ENCODE measurements around the gene MORC2.
A peak's percentile ranks its signal among the peaks of the same experiment; 100 is the strongest.

MORC2 gene

DNA sequence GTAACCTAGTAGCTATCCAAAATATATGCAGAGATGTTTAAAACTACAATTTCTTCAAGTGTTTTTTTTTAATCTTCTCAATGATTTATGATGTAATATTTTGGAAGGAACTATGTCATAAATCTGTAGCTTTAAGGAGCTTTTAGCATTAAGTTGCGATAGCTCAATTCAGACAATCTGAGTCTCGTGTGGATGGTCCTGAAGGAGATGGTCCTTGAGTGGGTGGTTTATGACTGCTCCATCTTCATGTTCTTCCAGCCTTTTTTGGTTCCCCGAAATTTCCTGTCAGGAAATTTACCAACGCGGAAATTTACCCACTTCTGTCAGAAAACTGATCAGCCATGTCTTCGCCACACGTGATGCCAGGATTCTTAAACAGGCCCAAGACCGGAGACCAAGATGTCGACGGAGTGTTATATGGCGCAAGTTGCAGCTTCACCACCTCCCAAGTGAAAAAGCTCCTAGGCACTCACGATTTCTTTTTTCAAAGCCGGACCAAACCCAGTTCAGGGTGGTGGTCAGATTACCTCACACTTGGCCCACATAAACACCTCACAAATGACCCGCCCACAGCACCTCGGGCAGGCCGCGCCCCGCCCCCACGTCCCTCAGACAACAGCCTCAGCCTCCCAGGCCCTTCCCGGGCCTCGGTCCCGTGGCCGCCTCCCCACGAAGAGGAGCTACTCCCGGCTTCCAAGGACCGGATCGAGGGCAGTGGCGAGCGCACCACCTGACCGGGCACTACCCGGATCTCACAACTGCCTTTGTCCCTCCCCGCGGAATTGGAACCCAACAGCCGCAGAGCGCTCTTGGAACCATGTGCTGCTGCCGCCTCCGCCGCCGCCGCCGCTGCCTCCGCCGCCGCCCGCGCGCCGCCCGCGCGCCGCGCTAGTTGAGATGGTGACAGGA is at the start of gene MORC2:
Gene MORC2, minus strand, starts transcription at position 760 of the 909 bp plus-strand sequence. CDS start 885 bp downstream, outside the sequence.
- DNase-seq (ENCODE audit: low read depth) = no peak

DNA sequence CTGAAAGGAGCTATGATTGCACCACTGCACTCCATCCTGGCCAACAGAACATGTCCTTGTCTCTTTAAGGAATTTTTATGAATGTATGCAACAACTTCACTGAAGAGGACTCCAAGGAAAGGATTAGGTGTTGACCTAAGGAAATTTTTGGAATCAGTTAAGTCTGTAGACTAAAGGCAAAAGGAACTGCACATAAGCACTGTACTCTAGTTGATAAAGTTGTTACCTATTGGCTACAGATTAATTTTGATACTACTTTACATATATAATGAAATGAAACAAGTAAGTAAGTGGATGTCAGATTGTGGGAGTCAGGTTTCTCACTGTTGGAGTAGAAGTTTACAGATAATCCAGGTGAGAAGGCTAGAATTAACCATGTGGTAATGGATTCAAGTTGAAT is 37.0 kb upstream of the MORC2 start:
- no peak for DNase-seq (ENCODE audit: low read depth)

DNA sequence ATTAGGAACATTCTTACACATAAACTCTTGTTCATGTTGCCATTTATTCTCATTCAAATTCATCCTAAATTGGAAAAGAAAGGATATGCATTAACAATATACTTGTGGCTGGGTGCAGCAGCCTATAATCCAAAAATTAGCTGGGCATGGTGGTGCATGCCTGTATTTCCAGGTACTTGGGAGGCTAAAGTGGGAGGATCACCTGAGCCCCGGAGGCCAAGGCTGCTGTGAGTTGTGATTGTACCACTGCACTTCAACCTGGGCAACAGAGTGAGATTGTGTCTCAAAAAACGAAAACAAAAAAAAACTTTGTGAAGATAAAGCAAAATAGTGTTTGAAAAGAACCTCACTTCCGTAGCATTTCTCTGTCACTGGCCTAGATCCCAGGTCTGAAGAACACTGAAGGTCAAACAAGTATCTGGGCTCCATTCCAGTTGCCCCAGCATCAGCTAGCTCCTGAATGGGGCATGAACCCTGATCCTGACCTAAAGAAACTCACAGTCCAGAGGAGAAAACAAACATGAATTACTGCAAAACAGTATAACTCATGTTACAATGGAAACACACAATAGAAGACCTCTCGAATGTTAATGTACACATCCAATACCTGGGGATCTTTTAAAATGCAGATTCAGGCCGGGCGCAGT is 32.7 kb upstream of the MORC2 start:
- DNase-seq (ENCODE audit: low read depth) = no peak

DNA sequence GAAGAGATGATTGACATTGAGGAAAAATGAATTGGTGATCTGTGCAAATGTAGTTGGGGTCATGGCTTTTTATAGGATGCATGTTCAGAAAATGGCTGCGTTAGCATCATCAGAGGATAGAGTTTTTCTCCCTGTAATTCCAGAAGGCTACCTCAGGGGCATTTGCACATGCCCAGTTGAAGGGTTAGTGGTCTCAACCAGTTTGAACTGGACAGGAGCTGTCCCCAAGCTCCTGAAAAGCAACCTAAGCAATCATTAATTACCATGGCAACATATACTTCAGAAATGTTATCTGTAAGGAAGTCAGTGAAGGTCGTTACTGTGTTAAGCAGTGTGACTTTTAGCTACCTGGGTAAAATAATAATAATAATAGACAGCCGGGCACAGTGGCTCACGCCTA is 29.8 kb upstream of the MORC2 start:
- DNase-seq (ENCODE audit: low read depth) = no peak

DNA sequence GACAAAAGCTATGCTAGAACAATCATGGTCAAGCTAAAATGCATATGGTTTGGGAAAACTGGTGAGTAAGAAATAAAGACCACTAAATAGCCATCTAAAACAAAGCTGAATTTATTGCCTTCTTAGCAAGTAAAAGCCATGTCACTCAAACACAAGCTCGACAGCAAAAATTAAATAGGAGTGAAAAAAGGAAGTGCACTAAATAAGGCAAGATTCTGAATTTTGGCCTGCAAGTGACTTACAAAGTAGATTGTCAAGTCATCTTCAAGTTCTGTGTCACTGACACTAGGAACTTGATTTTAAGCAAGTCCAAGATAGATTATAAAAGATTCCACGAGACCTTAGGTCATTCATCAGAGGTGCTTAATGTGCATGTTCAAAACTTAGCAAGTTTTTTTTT is 27.9 kb upstream of the MORC2 start:
- no peak for DNase-seq (ENCODE audit: low read depth)

DNA sequence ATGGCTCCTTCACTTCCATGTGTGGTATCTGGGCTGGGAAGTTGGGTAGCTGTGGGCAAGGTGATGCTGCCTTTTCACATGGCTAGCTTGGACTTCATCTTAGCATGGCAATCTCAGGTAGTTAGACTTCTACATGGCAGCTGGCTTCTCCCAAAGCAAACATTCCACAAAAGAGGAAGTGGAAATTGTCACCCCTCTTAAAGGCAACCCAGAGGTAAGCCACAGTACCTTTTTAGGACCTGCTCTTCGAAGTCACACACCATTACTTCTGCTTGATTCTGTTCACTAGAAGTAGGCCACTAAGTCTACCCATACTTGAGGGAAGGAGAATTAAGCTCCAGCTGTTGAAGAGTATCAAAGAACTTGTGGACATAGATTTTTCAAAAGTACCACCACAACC is 26.4 kb upstream of the MORC2 start:
- no peak for DNase-seq (ENCODE audit: low read depth)

DNA sequence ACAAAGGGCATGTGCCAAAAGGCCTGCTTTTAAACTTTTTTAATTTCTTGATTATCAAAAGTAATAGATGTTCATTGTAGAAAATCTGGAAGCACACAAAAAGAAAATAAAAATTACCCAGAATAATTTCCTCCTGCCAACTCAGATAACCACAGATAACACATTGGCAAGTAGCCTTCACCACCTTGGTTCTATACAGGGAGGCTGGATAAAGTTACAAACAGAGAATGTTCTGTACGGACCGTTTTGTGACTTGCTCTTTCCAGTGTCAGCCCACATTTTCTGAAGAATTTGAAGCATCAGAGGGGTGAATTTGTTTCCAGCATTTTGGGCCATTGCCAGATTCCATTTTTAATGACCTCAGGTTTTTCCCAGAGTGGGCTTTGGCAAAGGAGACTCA is 24.0 kb upstream of the MORC2 start:
- DNase-seq (ENCODE audit: low read depth) = no peak

DNA sequence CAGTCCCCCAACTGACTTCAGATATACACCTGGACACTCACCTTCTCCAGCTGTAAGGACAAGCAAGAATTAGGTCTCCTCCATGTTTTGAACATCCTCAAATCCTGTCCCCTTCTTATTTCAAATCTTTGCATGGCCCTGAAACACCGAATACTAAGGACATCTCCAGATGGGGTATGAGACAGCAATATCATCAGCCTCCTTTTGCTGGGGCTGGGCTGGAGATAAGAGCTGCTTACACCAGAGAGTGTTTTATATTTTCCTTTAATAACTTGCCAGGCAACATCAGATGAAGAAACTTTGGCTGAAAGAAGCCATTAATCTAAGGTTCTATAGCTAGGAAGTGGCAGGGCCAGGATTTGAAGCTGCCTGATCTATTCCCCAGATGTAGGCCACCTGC is 22.1 kb upstream of the MORC2 start:
- DNase-seq (ENCODE audit: low read depth) = no peak

DNA sequence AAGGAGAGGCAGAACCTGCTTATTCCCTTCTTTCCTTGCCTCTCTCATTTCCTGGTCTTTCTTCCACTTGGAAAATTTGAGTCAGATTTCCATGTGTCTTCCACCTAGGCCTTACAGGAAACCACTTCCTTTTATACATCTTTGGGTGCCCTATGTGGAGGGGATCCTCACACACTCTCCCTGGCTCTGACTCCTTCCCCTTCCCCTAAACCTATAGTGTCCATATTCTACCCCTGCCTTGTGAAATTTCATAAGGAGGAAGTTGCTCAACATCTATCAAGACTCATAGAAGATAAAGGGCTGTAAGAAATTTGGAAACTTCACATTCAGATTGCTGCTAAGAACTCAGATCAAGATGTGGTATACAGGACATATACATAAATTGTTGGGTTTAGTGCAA is 20.9 kb upstream of the MORC2 start:
- no peak for DNase-seq (ENCODE audit: low read depth)

DNA sequence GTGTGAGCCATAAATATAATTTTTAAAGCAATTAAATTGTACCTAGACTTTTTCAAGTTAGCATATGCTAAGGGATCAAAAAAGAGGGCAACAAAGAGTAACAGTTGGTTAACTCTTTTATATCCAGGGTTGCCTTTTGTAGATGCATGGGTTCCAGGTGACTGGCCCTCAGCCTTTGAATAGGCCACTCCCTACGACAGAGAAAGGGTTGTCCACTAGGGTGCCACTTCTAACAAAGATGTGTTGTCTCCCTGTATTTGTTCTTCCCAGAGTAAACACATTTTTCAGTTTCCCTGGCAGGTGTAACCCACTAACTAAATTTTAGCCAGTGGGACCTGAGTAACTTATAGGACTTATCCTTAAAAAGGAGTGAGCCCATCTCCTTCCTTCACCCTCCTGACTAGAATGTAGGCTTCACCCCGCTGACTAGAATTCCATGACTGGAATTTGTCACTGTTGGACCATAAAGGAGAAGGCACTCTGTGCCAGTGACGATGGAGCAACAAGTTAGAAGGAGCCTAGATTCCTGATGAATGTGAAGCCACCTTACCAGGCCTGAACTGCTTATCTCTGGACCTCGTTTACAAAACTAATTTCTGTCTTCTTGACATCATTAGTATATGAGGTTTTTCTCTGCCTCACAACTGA is 17.1 kb upstream of the MORC2 start:
- DNase-seq (ENCODE audit: low read depth) = no peak

DNA sequence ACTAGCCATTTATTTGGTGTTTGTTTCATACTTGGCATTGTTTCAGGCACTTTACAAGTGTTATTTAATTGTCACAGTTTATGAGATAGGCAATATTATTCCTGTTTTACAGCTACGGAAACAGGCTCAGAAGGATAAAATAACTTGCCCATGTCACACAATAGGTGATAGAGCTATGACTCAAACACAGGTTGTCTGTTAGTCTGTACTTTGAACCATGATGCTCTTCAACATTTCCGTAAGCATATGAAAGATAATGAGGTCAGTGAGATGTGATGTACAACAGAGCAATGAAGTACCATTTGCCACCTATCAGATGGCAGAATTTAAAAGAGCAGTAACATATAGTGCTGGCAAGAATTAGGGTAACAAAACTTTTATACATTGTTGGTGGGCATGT is 15.7 kb upstream of the MORC2 start:
- DNase-seq (ENCODE audit: low read depth) = no peak

DNA sequence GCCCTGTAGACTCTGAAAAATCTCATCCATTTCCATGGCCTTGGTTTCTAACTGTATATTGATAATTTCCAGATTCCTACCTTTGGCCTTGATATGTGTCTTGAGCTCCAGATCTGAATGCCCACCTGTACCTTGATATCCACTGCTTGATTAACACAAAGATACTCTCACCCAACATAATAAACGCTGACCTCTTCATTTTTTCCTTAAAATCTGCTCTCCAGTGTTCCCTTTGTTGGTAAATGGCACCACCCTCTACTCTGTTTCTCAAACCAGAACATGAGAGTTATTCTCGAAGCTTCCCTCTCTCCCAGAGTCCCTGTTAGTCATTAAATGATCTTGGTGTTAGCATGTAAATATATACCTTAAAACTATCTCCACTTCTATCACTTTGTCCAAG is 13.9 kb upstream of the MORC2 start:
- no peak for DNase-seq (ENCODE audit: low read depth)

DNA sequence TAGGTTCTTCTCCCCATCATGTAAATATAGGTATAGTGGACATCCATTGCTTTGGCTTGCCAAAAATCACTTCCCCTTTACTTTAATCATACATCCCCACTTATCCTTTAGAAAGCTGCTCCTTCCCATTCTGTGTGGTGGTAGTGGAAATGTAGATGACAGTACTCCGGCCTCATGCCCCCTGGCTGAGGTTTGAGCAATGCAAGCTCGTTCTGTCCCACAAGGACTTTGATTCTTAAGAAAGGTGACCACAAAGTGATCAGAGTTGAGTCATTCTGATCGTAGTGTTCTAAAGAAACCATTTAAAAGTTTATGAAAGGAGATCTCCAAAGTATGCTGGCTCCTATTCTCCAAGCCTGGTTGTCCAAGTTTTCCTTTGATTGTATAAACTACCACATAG is 11.4 kb upstream of the MORC2 start:
- DNase-seq (ENCODE audit: low read depth) = no peak

DNA sequence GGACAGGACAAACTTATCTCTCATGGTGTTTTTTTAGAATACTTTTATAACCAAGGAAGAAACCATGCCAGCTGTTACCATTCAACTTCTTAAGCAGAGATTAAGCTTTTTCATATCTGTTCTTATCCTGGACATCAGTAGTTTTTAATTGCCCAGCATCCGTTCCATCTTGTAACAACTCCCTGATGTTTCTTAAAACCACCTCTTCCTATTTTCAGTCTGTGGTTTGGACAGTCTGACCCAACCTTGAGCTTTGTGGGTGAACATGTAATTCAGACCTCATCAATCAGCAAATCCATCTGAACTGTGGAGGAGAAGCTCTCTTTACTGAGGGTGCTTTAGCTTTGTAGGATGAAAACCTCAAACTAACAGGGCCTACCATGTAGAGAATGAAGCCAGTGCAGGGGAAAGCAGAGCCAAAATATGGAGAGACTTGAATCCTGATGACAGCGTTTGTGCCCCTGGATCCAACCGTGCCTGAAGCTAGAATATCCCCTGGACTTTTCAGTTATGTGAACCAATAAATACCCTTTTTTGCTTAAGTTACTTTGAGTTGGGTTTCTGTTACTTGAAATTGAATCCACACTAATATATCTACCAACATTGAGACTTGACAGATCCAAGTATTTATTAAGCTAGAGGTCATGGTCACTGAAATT is 9.9 kb upstream of the MORC2 start:
- DNase-seq (ENCODE audit: low read depth) = no peak

DNA sequence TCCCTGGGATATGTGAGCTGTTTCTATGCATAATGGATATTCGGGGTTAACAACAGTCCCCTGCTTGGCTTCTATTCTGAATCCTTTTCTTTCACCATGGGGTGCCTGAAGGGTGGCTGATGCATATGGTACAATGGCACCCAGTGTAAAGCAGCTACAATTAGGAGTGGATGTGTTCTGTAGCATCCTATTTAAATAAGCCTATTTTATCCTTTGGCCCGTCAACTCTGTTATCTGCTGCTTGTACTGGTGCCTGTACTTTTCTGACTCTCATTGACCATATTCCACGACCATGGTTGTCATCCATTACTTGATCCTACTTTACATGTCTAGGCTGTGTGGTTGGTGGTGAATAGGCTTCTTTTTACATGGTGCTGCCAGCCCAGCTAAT is 1.8 kb upstream of the MORC2 start:
- DNase-seq (ENCODE audit: low read depth) = no peak

DNA sequence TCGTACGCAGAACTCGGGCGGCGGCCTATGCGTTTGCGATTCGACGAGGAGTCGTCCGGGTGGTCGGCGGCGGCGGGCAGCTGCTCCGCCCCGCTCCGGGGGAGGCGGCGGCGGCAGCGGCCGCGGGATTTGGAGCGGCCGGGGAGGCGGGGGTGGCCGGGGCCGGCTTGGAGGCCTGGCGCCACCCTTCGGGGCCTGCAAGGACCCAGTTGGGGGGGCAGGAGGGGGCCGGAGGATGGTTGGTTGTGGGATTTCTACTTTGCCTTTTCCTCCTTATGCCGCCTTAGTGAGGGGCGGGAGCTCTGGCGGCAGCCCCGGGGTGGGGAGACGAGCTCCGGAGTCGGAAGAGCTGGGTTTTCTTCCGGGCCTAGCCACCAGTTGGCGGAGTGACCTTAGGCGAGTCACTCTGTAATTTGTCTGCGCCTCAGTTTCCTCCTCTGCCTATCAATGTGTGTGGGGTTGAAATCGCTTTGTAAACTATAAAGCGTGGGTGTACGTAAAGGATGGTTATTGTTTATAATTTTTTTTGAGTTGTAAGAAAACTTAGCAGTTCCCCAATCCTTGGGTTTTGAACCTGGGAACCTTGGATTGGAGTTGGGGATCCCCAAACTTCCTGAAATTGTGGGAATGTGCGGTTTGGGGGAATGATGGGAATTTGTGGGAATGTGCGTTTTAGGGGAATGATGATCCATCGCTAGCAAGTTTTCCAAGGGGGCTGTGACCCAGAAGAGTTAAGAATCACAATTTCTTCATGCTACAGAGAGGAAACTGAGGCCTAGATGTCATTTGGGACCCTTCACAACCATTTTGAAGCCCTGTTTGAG is 1.2 kb upstream of the MORC2 start:
- no peak for DNase-seq (ENCODE audit: low read depth)

DNA sequence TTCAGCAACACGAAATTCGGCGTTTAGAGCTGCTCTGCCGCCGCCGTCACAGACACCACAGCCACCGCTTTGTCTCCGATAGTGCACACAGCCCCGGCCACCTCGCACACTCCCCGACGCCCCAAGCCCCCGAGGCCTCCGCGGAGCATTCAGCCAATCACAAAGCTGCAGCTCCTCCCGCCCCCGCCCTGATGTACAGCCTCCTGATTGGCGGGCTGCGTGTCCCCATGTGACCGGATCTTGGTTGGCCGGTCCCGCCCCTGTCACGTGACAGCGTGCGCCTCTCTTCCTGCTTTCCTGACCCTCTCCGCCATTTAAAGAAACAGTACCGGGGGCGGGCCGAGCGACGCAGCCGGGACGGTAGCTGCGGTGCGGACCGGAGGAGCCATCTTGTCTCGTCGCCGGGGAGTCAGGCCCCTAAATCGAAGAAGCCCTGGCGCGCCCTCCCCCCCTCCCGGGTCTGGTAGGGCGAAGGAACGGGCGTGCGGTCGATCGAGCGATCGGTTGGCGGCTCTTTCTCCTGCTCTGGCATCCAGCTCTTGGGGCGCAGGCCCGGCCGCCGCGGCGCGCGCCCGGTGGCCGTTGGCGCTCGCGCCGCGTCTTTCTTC is 454 bp upstream of the MORC2 start, which contains the start of gene TUG1:
Gene TUG1, plus strand, starts transcription at position 342 of the 608 bp plus-strand sequence.
- peak; percentile 94 for DNase-seq (ENCODE audit: low read depth)

DNA sequence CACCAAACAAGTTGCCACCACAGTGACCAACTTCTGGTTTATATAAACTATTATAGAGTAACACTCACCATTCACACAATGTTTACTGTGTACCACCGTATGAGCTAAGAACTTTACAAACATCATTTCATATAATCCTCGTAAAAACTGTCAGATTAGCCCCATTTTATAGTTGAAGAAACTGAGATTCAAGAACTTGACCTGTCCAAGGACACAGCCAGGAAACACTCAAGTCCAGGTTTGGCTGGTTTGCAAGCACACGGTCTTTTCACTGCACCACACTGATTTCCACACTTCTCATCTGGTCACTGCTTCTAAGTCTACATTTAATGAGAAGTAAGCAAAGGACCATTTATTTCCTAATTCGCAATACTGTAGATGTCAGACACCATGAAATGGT is 3.7 kb downstream of the MORC2 start:
- no peak for DNase-seq (ENCODE audit: low read depth)

DNA sequence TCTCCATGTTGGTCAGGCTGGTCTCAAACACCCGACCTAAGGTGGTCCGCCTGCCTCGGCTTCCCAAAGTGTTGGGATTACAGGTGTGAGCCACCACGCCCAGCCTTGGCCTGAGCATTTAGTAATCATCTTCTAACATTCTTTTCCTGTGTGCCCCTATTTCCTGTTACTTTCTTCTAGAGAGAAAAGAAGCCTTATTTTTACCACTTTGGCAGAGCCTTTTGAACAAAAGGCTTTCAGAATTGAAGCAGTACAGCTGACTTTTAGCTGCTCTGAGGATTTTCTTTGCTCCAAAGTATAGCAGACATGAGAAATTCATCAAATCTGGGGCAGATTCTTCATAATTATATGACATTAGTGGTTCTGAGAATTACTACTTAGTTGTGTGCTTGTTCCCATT is 13.4 kb downstream of the MORC2 start:
- no peak for DNase-seq (ENCODE audit: low read depth)

DNA sequence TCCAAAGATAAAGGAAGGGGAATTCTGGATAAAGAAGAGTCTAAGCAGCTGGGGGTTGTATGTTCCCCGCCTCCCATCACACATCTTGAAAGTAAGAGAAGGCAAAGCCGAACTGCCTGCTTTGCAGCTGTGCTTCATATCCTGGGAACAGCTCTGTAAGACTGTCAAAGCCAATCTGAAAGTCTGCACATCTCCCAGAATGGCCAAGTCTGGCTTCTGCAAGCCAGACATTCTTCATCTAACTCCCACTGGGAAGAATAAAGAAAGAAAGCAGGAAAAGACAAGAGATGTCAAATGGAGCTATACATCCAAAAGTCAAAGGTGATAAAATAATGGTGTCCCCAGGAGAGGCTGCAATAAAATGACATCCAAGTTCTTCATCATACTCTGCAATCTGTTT is 15.4 kb downstream of the MORC2 start:
- DNase-seq (ENCODE audit: low read depth) = no peak
